Measurements from ENCODE around the gene PTCD2. TPM values are rescaled to one million over a fixed set of nuclear protein-coding genes. Genes with fewer than 3 reads are reported as not detected.

The PTCD2 gene
- total RNA-seq, 1 experiment from 2014 or later: 11.6 TPM

GRCh38 chr5:72407541-72407940 lies 87.4 kb downstream of the PTCD2 start:
- Histone ChIP-seq H3K4me3 (ENCODE audit: low read depth, low read length) (no peak overlapping the region), H3K27me3 (replicated peaks; ENCODE audit: control insufficient read depth, insufficient read depth, low read length) (no peaks in the 10 kb centered on the region; the same call in 1 of the 2 replicates), H3K36me3 (ENCODE audit: control insufficient read depth, insufficient read depth, low read length) (no peaks in the 10 kb centered on the region), H3K4me1 (peaks cover 4% of the 10 kb centered on the region; the same call in 1 of the 2 replicates), H3K9me3 (0 out of 2 replicates have a peak, but pooled peaks cover 5% of the 10 kb centered on the region)
- TF ChIP-seq CTCF (IDR thresholded peaks at IDR 0.05; ENCODE audit: insufficient read depth in 1 of 2, low read depth in 1 of 2, low read length in 1 of 2, severe bottlenecking in 1 of 2, unreplicated experiment in 1 of 2): no peak
- no peaks in the 10 kb centered on the region for H3K27me3 Mint-ChIP-seq (ENCODE audit: insufficient read depth, unreplicated experiment)
- H3K9me3 Mint-ChIP-seq (ENCODE audit: unreplicated experiment): peaks cover 10% of the 10 kb centered on the region
- ChIA-PET CTCF (no interaction called here), POLR2A (no interaction called here)
- no TSS peak for BruUV-seq (replicated peaks)
- intact Hi-C loops (cut with micrococcal nuclease; ENCODE audit: unreplicated experiment): no loop called here
- no peaks in the 10 kb centered on the region for H3K4me1 Mint-ChIP-seq (ENCODE audit: low read depth, unreplicated experiment)
- no peaks in the 10 kb centered on the region for H3K36me3 Mint-ChIP-seq (ENCODE audit: insufficient read depth, unreplicated experiment)
- no peak for DNase-seq
- no peak overlapping the region for H3K4me3 Mint-ChIP-seq (ENCODE audit: unreplicated experiment)
- no peak overlapping the region for H3K27ac Mint-ChIP-seq (ENCODE audit: unreplicated experiment)

GRCh38 chr5:72408127-72408526 lies 88.0 kb downstream of the PTCD2 start:
- no peaks in the 10 kb centered on the region for H3K36me3 ChIP-seq (ENCODE audit: control insufficient read depth, insufficient read depth, low read length)
- H3K27me3 Mint-ChIP-seq (ENCODE audit: insufficient read depth, unreplicated experiment): no peaks in the 10 kb centered on the region
- no peak overlapping the region for H3K4me3 ChIP-seq (ENCODE audit: low read depth, low read length)
- CTCF ChIA-PET: interaction anchor here (0.6 kb wide), 1 partner anchor 41 kb away, joined by 3 read pairs; no protein-coding TSS in a partner anchor
- intact Hi-C loops (cut with micrococcal nuclease; ENCODE audit: unreplicated experiment): no loop called here
- 0 out of 2 replicates have a peak, but pooled peaks cover 5% of the 10 kb centered on the region for H3K9me3 ChIP-seq
- H3K27ac Mint-ChIP-seq (ENCODE audit: unreplicated experiment): no peak overlapping the region
- no peak for TF ChIP-seq CTCF (IDR thresholded peaks at IDR 0.05; ENCODE audit: insufficient read depth in 1 of 2, low read depth in 1 of 2, low read length in 1 of 2, severe bottlenecking in 1 of 2, unreplicated experiment in 1 of 2)
- no peaks in the 10 kb centered on the region for H3K4me1 Mint-ChIP-seq (ENCODE audit: low read depth, unreplicated experiment)
- peaks cover 10% of the 10 kb centered on the region for H3K9me3 Mint-ChIP-seq (ENCODE audit: unreplicated experiment)
- no peaks in the 10 kb centered on the region for H3K36me3 Mint-ChIP-seq (ENCODE audit: insufficient read depth, unreplicated experiment)
- POLR2A ChIA-PET: no interaction called here
- no TSS peak for BruUV-seq (replicated peaks)
- H3K27me3 ChIP-seq (replicated peaks; ENCODE audit: control insufficient read depth, insufficient read depth, low read length): no peaks in the 10 kb centered on the region; the same call in 1 of the 2 replicates
- no peak overlapping the region for H3K4me3 Mint-ChIP-seq (ENCODE audit: unreplicated experiment)
- H3K4me1 ChIP-seq: peaks cover 5% of the 10 kb centered on the region; the same call in 1 of the 2 replicates
- no peak for DNase-seq

GRCh38 chr5:72408603-72409002 lies 88.4 kb downstream of the PTCD2 start:
- no peaks in the 10 kb centered on the region for H3K4me1 Mint-ChIP-seq (ENCODE audit: low read depth, unreplicated experiment)
- H3K9me3 ChIP-seq: 0 out of 2 replicates have a peak, but pooled peaks cover 3% of the 10 kb centered on the region
- DNase-seq: no peak
- intact Hi-C loops (cut with micrococcal nuclease; ENCODE audit: unreplicated experiment): no loop called here
- ChIA-PET CTCF (interaction anchor here (0.6 kb wide), 1 partner anchor 42 kb away, joined by 3 read pairs; no protein-coding TSS in a partner anchor), POLR2A (no interaction called here)
- H3K4me1 ChIP-seq: peaks cover 5% of the 10 kb centered on the region; the same call in 1 of the 2 replicates
- no peak overlapping the region for H3K4me3 Mint-ChIP-seq (ENCODE audit: unreplicated experiment)
- no peaks in the 10 kb centered on the region; the same call in 1 of the 2 replicates for H3K27me3 ChIP-seq (replicated peaks; ENCODE audit: control insufficient read depth, insufficient read depth, low read length)
- BruUV-seq (replicated peaks): no TSS peak
- peaks cover 10% of the 10 kb centered on the region for H3K9me3 Mint-ChIP-seq (ENCODE audit: unreplicated experiment)
- H3K36me3 Mint-ChIP-seq (ENCODE audit: insufficient read depth, unreplicated experiment): no peaks in the 10 kb centered on the region
- no peaks in the 10 kb centered on the region for H3K27me3 Mint-ChIP-seq (ENCODE audit: insufficient read depth, unreplicated experiment)
- no peaks in the 10 kb centered on the region for H3K36me3 ChIP-seq (ENCODE audit: control insufficient read depth, insufficient read depth, low read length)
- no peak for TF ChIP-seq CTCF (IDR thresholded peaks at IDR 0.05; ENCODE audit: insufficient read depth in 1 of 2, low read depth in 1 of 2, low read length in 1 of 2, severe bottlenecking in 1 of 2, unreplicated experiment in 1 of 2)
- no peak overlapping the region for H3K27ac Mint-ChIP-seq (ENCODE audit: unreplicated experiment)
- no peak overlapping the region for H3K4me3 ChIP-seq (ENCODE audit: low read depth, low read length)
